Activated T-cell treated with anti-CD3 and anti-CD28 coated beads for 1 hour (primary cell): ENCODE data around the gene ADAMTS5.

Source experiments
- DNase-seq: peaks from one replicate; pipeline ENCODE4 v3.0.0-alpha.2; 2020; ENCODE audit warnings: low read depth

The ADAMTS5 gene

GRCh38 chr21:26887251-26887650 is 79.6 kb downstream of the ADAMTS5 start:
- DNase-seq = no peak

- DNase-seq = no peak
These were observed 82.5 kb downstream of the ADAMTS5 start for GRCh38 chr21:26884436-26884835.

- no peak for DNase-seq
These were observed 83.1 kb downstream of the ADAMTS5 start for GRCh38 chr21:26883768-26884167.

- no peak for DNase-seq
These were observed 85.2 kb downstream of the ADAMTS5 start for GRCh38 chr21:26881504-26882228.

- no peak for DNase-seq
These were observed 89.9 kb downstream of the ADAMTS5 start for GRCh38 chr21:26877018-26877417.

GRCh38 chr21:26874347-26874746 is 92.5 kb downstream of the ADAMTS5 start:
- DNase-seq = no peak
